HEK293T (cell line): ENCODE results near the gene MTHFR.

Experiments
- BHLHE40 ChIP-seq: fragments of 450-650 bp; IDR thresholded peaks from 2 replicates; pipeline ENCODE4 v1.6.1; 2016; ENCODE audit warnings: mild to moderate bottlenecking, moderate library complexity, borderline replicate concordance
- CTBP1 ChIP-seq: fragments of 450-650 bp; IDR thresholded peaks from 2 replicates; pipeline ENCODE4 v1.6.1; 2016; ENCODE audit warnings: borderline replicate concordance
- ELF4 ChIP-seq: fragments of 450-650 bp; IDR thresholded peaks from 2 replicates; pipeline ENCODE4 v1.6.1; 2017; ENCODE audit warnings: antibody characterized with exemption
- FOXM1 ChIP-seq: fragments of 450-650 bp; IDR thresholded peaks from 2 replicates; pipeline ENCODE4 v1.6.1; 2017; ENCODE audit warnings: mild to moderate bottlenecking, borderline replicate concordance
- HDGF ChIP-seq: fragments of 450-650 bp; IDR thresholded peaks from 2 replicates; pipeline ENCODE4 v1.6.1; 2017; ENCODE audit warnings: antibody characterized with exemption, borderline replicate concordance
- L3MBTL2 ChIP-seq: fragments of 450-650 bp; conservative IDR thresholded peaks from 2 replicates; pipeline ENCODE4 v1.6.1; 2016; ENCODE audit warnings: mild to moderate bottlenecking
- NFRKB ChIP-seq: fragments of 450-650 bp; IDR thresholded peaks from 2 replicates; pipeline ENCODE4 v1.6.1; 2016; ENCODE audit warnings: mild to moderate bottlenecking, moderate library complexity
- PKNOX1 ChIP-seq: fragments of 450-650 bp; IDR thresholded peaks from 2 replicates; pipeline ENCODE4 v1.6.1; 2016
- SP1 ChIP-seq: fragments of 450-650 bp; IDR thresholded peaks from 2 replicates; pipeline ENCODE4 v1.6.1; 2017
- SUZ12 ChIP-seq: fragments of 450-650 bp; IDR thresholded peaks from 2 replicates; pipeline ENCODE4 v1.6.1; 2016; ENCODE audit warnings: mild to moderate bottlenecking
- TARDBP ChIP-seq: fragments of 450-650 bp; IDR thresholded peaks from 2 replicates; pipeline ENCODE4 v1.6.1; 2016
- ZNF384 ChIP-seq: fragments of 450-650 bp; IDR thresholded peaks from 2 replicates; pipeline ENCODE4 v1.6.1; 2016

- TF ChIP-seq FOXM1 (no peak), SP1 (no peak), PKNOX1 (no peak), TARDBP (no peak), ELF4 (no peak), BHLHE40 (no peak), NFRKB (no peak), HDGF (no peak), L3MBTL2 (no peak), SUZ12 (no peak), ZNF384 (no peak), CTBP1 (no peak)
These were observed 49.7 kb upstream of the MTHFR start for GRCh38 chr1:11855430-11855829.
